ENCODE measurements around the gene SORBS1. TPM values are rescaled to one million over a fixed set of nuclear protein-coding genes. Genes with fewer than 3 reads are reported as not detected.

SORBS1 gene
- total RNA-seq, 1 experiment from 2014 or later, result 39.9 TPM

- no peak for TF ChIP-seq ZNF263 (CRISPR knock-in tag; IDR thresholded peaks at IDR 0.05; ENCODE audit: low read depth)
- TF ChIP-seq KAT7 (CRISPR knock-in tag; IDR thresholded peaks at IDR 0.05; ENCODE audit: borderline replicate concordance), result no peak
- no peak for TF ChIP-seq ZNF512 (CRISPR knock-in tag; IDR thresholded peaks at IDR 0.05; ENCODE audit: borderline replicate concordance)
- no peak for TF ChIP-seq FOXK1 (CRISPR knock-in tag; IDR thresholded peaks at IDR 0.05)
- no peak for TF ChIP-seq FOXJ3 (CRISPR knock-in tag; IDR thresholded peaks at IDR 0.05; ENCODE audit: borderline replicate concordance)
- TF ChIP-seq NFATC4 (CRISPR knock-in tag; IDR thresholded peaks at IDR 0.05), result no peak
- TF ChIP-seq ZNF416 (CRISPR knock-in tag; IDR thresholded peaks at IDR 0.05), result no peak
- TF ChIP-seq ZNF232 (CRISPR knock-in tag; IDR thresholded peaks at IDR 0.05), result no peak
These were observed 16.2 kb downstream of the SORBS1 start (continued) for GRCh38 chr10:95544783-95545500.

- Mint-ChIP-seq H3K27ac (no peak overlapping the region), H3K9me3 (peaks cover 3% of the 10 kb centered on the region; the same call in 1 of the 2 replicates), H3K4me1 (peaks cover 75% of the 10 kb centered on the region), H3K4me3 (no peak overlapping the region), H3K27me3 (ENCODE audit: low read depth) (no peaks in the 10 kb centered on the region), H3K36me3 (no peaks in the 10 kb centered on the region)
- DNase-seq (ENCODE audit: low spot score) (no peak), ATAC-seq (no peak)
- CTCF ChIA-PET, result no interaction called here
- POLR2A ChIA-PET, result no interaction called here
- TF ChIP-seq USF2 (CRISPR knock-in tag; IDR thresholded peaks at IDR 0.05), result no peak
- no peak for TF ChIP-seq AFF4 (CRISPR knock-in tag; IDR thresholded peaks at IDR 0.05; ENCODE audit: borderline replicate concordance)
- TF ChIP-seq NFE2L1 (CRISPR knock-in tag; IDR thresholded peaks at IDR 0.05), result no peak
- TF ChIP-seq ZNF232 (CRISPR knock-in tag; IDR thresholded peaks at IDR 0.05), result no peak
- TF ChIP-seq TEAD4 (CRISPR knock-in tag; IDR thresholded peaks at IDR 0.05), result no peak
- no peak for TF ChIP-seq EMX1 (CRISPR knock-in tag; IDR thresholded peaks at IDR 0.05)
- no peak for TF ChIP-seq ZBTB43 (CRISPR knock-in tag; IDR thresholded peaks at IDR 0.05)
- no peak for TF ChIP-seq TP53 (CRISPR knock-in tag; IDR thresholded peaks at IDR 0.05)
- TF ChIP-seq IRF2 (CRISPR knock-in tag; IDR thresholded peaks at IDR 0.05; ENCODE audit: borderline replicate concordance, low read depth), result no peak
- TF ChIP-seq OVOL2 (CRISPR knock-in tag; IDR thresholded peaks at IDR 0.05; ENCODE audit: borderline replicate concordance), result no peak
- no peak for TF ChIP-seq NR2C2 (CRISPR knock-in tag; IDR thresholded peaks at IDR 0.05)
- no peak for TF ChIP-seq ELF4 (CRISPR knock-in tag; IDR thresholded peaks at IDR 0.05; ENCODE audit: low read depth)
- TF ChIP-seq NFATC4 (CRISPR knock-in tag; IDR thresholded peaks at IDR 0.05), result no peak
- no peak for TF ChIP-seq ZNF425 (CRISPR knock-in tag; conservative IDR thresholded peaks at IDR 0.05)
- no peak for TF ChIP-seq PRRX2 (CRISPR knock-in tag; IDR thresholded peaks at IDR 0.05)
- TF ChIP-seq ATF6 (CRISPR knock-in tag; IDR thresholded peaks at IDR 0.05), result no peak
- TF ChIP-seq ETV6 (CRISPR knock-in tag; IDR thresholded peaks at IDR 0.05), result no peak
- no peak for TF ChIP-seq ZMAT4 (CRISPR knock-in tag; IDR thresholded peaks at IDR 0.05)
These were observed 17.7 kb downstream of the SORBS1 start for GRCh38 chr10:95543459-95543858.

Data from WTC11 (cell line).